ENCODE results near the gene ZBTB12.
A peak's percentile ranks its signal among the peaks of the same experiment; 100 is the strongest.

GRCh38 chr6:31881136-31881859 is 20.6 kb downstream of the ZBTB12 start:
- TF ChIP-seq CTCF (tag by site-specific recombination; IDR thresholded peaks at IDR 0.05) (no peak), ZNF138 (tag by site-specific recombination; IDR thresholded peaks at IDR 0.05; ENCODE audit: borderline replicate concordance) (no peak), ZNF37A (tag by site-specific recombination; IDR thresholded peaks at IDR 0.05) (no peak), ZNF394 (tag by site-specific recombination; IDR thresholded peaks at IDR 0.05; ENCODE audit: borderline replicate concordance) (no peak), ZBTB21 (tag by site-specific recombination; IDR thresholded peaks at IDR 0.05) (no peak), EGR2 (tag by site-specific recombination; IDR thresholded peaks at IDR 0.05; ENCODE audit: low read depth) (peak; percentile 26; the same call in 1 of the 2 replicates)
